Stimulated activated effector memory CD8-positive, alpha-beta T cell treated with anti-CD3 and anti-CD28 coated beads, Interleukin-12 subunit alpha, Interleukin-12 subunit beta, amount 100 ng/mL, for 72 hours (primary cell): ENCODE data around the gene ARL2BP.
"Not testable (repeated sequence)": the region's sequence is repeated elsewhere in the genome, so short reads cannot be mapped to it uniquely, and the experiment has no call there.

Experiments
- ATAC-seq: fragments of 150-1000 bp; cut with Tn5 transposase; 2 replicates; pipeline ENCODE4 v1.10.0; 2021
- DNase-seq, 2 donors: peaks; one replicate each; pipeline ENCODE4 v3.0.0; 2021 to 2022; ENCODE audit warnings: low spot score in 2 of 2
- H3K27ac Mint-ChIP-seq: one replicate; pipeline ENCODE4 v1.8.0; 2022; ENCODE audit warnings: mild to moderate bottlenecking, mixed read lengths
- H3K36me3 Mint-ChIP-seq: one replicate; pipeline ENCODE4 v1.8.0; 2022; ENCODE audit warnings: mild to moderate bottlenecking, mixed read lengths
- H3K4me1 Mint-ChIP-seq: one replicate; pipeline ENCODE4 v1.8.0; 2022; ENCODE audit warnings: mixed read lengths
- H3K4me3 Mint-ChIP-seq: one replicate; pipeline ENCODE4 v1.8.0; 2022; ENCODE audit warnings: mild to moderate bottlenecking, mixed read lengths
- H3K9me3 Mint-ChIP-seq: one replicate; pipeline ENCODE4 v1.8.0; 2022; ENCODE audit warnings: mixed read lengths

Gene ARL2BP

DNA sequence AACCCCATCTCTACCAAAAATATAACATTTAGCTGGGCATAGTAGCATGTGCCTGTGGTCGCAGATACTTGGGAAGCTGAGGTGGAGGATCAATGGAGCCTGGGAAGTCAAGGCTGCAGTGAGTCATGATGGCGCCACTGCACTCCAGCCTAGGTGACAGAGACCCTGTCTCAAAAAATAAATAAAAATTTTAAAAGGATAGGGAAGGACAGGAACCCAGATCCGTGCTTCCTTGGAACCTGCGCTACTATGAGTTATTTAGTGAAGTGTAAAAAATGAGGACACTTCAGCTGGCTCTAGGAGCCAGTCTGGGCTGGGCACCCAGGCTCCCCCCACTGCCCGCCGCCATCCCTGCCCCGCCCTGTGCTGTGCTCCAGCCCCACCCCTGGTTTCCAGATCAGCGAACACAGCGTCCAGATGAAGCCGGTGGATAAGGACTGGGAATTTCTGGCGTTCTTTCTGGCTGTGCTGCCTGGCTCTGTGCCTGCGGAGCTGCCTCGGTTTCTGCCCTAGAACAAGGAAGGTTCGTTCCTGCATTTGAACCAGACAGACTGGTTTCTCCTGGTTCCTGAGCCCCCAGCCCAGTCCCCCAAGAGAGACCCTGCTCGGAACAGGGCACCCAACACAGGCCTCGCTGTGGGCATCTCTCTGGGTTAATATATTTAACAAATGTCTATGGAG lies 20.9 kb downstream of the ARL2BP start:
- Mint-ChIP-seq H3K36me3 (no peaks in the 10 kb centered on the region), H3K27ac (peak overlapping the region; percentile 70), H3K4me1 (peaks cover 13% of the 10 kb centered on the region), H3K9me3 (no peaks in the 10 kb centered on the region), H3K4me3 (no peak overlapping the region)
- ATAC-seq (no peak), DNase-seq (no peak)

- peak overlapping the region; percentile 70 for H3K27ac Mint-ChIP-seq
- peaks cover 13% of the 10 kb centered on the region for H3K4me1 Mint-ChIP-seq
- no peaks in the 10 kb centered on the region for H3K9me3 Mint-ChIP-seq
- ATAC-seq (peak; percentile 48), DNase-seq (no peak)
- H3K36me3 Mint-ChIP-seq: no peaks in the 10 kb centered on the region
- H3K4me3 Mint-ChIP-seq: no peak overlapping the region
These were observed 21.6 kb downstream of the ARL2BP start for GRCh38 chr16:57266531-57267260.

DNA sequence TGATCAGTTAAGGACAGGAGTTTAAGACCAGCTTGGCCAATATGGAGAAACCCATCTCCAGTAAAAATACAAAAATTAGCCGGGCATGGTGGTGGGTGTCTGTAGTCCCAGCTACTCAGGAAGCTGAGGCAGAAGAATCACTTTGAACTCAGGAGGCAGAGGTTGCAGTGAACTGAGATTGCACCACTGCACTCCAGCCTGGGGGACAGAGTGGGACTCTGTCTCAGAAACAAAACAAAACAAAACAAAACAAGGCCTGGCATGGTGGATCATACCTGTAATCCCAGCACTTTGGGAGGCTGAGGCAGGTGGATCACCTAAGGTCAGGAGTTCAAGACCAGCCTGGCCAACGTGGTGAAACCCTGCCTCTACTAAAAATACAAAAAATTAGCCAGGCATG lies 22.3 kb downstream of the ARL2BP start:
- not testable (repeated sequence) for H3K36me3 Mint-ChIP-seq, H3K4me3 Mint-ChIP-seq, H3K9me3 Mint-ChIP-seq, DNase-seq, ATAC-seq
- H3K4me1 Mint-ChIP-seq: peaks cover 13% of the 10 kb centered on the region
- peak overlapping the region; percentile 70 for H3K27ac Mint-ChIP-seq

DNA sequence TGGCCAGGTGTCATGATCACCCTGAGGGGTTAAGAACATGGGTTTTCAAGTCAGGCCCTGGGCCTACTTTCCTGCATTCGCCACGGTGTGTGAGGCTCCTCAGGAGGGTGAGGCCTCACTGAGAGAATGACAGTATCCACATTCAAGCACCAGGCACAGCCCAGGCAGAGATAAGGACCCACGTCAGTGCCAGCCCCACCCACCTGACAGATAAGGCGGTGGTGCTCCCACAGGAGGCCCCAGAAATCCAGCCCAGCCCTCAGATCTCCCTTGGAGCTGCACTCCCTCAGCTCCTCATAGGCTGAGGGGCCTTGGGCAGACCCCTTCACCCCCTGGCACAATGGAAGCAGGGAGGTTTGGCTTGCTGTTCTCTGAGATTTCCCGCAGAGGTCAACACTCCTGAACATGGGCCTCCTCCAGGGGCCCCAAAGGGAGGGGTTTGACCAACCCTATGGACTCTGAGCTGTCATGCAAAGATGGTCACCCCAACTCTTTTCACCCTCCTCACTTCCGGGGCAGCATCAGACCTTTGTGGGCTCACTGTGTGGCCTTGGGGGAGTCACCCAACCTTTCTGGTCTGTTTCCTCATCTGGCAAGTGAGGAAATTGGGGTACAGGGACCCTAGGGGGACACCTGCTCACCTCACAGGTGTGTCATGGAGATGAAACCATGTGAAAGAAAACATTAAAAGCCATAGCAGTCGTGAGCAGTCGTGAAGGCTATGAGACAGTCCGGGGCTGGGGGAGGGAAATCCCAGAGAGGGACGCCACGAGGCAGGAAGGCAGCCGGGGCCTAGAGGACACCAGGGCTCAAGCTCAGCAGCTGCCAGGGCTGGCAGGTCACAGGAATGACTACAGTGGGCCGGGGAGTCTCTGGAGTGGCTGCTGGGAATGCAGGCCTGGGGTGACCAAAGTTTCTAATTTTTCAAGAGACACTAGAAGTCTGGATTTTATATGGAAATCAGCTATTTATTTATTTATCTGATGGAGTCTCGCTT lies 24.0 kb downstream of the ARL2BP start:
- H3K36me3 Mint-ChIP-seq: no peaks in the 10 kb centered on the region
- DNase-seq: no peak
- H3K27ac Mint-ChIP-seq: no peak overlapping the region
- H3K9me3 Mint-ChIP-seq: no peaks in the 10 kb centered on the region
- H3K4me3 Mint-ChIP-seq: no peak overlapping the region
- peaks cover 13% of the 10 kb centered on the region for H3K4me1 Mint-ChIP-seq
- no peak for ATAC-seq

- Mint-ChIP-seq H3K36me3 (no peaks in the 10 kb centered on the region), H3K4me3 (no peak overlapping the region), H3K9me3 (no peaks in the 10 kb centered on the region), H3K27ac (no peak overlapping the region), H3K4me1 (peaks cover 13% of the 10 kb centered on the region)
- DNase-seq: no peak
- no peak for ATAC-seq
These were observed 25.4 kb downstream of the ARL2BP start for GRCh38 chr16:57270221-57271062.

DNA sequence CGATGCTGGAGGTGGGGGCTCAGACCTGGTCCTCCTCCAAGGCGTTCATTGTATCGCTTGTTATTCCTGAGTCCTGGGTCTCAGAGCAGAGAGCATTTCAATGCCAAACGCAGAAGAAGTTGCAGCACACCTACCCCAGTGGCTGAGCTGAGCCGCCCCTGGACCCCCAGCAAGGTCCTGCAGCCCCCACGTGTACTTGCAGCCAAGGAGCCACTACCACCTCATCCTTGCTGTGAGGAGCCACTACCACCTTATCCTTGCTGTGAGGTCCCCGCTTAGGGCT lies 25.9 kb downstream of the ARL2BP start:
- no peak for ATAC-seq
- Mint-ChIP-seq H3K36me3 (no peaks in the 10 kb centered on the region), H3K4me1 (peaks cover 13% of the 10 kb centered on the region), H3K27ac (no peak overlapping the region), H3K4me3 (no peak overlapping the region), H3K9me3 (no peaks in the 10 kb centered on the region)
- DNase-seq: no peak

DNA sequence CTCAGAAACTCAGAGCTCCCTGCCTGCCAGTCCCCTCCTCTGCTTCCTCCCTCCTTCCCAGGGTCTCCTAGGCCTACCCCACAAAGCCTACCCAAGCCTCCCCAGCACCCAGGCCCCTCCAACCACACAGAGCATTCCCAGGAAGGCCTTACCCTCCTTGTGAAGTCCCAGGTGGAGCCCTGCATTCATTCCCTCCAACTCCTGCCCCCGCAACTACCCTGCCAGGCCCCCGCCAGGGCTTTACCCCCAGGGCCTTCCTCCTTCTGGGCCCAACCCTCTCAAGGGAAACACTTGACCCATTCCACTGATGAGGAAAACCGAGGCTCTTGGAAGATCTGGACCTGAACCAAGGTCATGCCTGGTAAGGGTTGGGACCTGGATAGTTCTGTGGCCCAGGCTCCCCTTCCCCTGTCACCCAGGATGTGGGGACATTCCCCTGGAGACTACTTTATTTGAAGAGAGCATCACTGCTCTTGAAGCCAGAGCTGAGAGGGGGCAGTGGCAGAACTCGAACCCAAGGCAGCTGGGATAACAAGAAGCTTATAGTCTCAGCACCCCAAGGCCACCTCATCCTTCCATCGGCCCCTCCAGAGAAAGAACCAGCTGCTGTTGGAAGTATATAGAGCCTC lies 26.9 kb downstream of the ARL2BP start:
- H3K4me3 Mint-ChIP-seq: no peak overlapping the region
- peaks cover 10% of the 10 kb centered on the region for H3K4me1 Mint-ChIP-seq
- ATAC-seq: no peak
- H3K9me3 Mint-ChIP-seq: no peaks in the 10 kb centered on the region
- H3K36me3 Mint-ChIP-seq: no peaks in the 10 kb centered on the region
- no peak for DNase-seq
- no peak overlapping the region for H3K27ac Mint-ChIP-seq

DNA sequence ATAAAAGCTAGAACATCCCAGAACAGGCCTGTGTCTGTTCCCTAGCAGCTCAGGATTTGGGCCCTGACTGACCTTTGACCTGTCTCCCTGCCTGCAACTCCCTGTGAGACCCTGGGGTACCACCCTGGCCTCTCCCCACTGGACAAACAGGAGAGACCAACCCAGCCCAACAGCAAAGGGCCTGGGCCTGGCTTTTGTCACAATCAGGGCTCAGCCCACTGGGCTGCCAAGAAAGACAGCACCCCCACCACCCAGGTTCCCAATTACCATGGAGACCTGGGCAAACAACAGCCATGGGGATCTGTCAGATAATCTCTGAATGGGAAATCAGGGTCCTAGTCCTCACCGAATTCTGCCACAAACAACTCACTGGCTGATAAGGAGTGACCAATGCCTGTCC lies 28.3 kb downstream of the ARL2BP start:
- no peak overlapping the region for H3K4me3 Mint-ChIP-seq
- DNase-seq (no peak), ATAC-seq (no peak)
- H3K27ac Mint-ChIP-seq: no peak overlapping the region
- no peaks in the 10 kb centered on the region for H3K9me3 Mint-ChIP-seq
- H3K4me1 Mint-ChIP-seq: peaks cover 17% of the 10 kb centered on the region
- no peaks in the 10 kb centered on the region for H3K36me3 Mint-ChIP-seq

DNA sequence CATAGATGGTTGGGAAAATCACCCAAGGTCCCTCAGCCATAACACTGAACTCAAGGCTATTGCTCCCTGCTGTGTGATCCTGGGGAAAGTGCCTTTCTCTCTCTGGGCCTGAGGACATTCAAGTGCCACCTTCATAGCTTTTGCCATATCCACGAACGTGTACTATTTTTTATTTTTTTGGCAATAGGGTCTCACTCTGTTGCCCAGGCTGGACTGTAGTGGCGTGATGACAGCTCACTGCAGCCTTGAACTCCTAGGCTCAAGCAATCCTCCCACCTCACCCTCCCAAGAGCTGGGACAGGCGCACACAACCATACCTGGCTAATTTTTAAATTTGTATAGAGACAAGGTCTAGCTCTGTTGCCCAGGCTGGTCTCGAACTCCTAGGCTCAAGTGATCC lies 28.8 kb downstream of the ARL2BP start:
- Mint-ChIP-seq H3K4me1 (peaks cover 17% of the 10 kb centered on the region), H3K4me3 (no peak overlapping the region), H3K9me3 (no peaks in the 10 kb centered on the region), H3K36me3 (no peaks in the 10 kb centered on the region), H3K27ac (no peak overlapping the region)
- ATAC-seq (no peak), DNase-seq (no peak)

DNA sequence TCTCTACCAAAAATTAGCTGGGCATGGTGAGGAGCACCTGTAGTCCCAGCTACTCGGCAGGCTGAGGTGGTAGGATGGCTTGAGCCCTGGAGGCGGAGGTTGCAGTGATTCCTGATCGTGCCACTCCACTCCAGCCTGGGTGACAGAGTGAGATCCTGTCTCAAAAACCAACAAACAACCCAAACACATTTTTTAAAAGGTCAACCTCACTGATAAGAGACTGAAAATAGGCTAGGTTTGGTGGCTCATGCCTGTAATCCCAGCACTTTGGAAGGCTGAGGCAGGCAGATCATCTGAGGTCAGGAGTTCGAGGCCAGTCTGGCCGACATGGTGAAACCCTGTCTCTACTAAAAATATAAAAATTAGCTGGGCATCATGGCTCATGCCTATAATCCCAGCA lies 30.9 kb downstream of the ARL2BP start:
- not testable (repeated sequence) for H3K27ac Mint-ChIP-seq, H3K9me3 Mint-ChIP-seq, ATAC-seq, H3K4me3 Mint-ChIP-seq, H3K36me3 Mint-ChIP-seq, DNase-seq
- peaks cover 17% of the 10 kb centered on the region for H3K4me1 Mint-ChIP-seq

DNA sequence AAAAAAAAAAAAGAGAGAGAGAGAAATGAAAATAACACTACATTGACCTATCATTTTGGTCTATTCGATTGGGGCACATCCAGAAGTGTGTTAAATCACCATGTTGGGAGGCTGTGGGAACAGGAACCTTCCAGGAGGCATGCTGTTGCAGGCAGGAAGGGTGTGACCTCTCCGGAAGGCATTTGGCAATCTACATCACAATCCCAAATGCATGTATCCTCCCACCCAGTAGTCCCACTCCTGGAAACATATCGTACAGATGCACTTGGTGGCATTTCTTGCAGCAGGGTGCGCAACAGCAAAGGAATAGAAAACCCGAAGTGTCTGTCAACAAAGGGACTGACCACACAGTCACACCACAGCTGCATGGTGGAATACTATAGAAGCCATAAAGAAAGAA lies 31.5 kb downstream of the ARL2BP start:
- Mint-ChIP-seq H3K36me3 (no peaks in the 10 kb centered on the region), H3K4me1 (peaks cover 17% of the 10 kb centered on the region), H3K27ac (no peak overlapping the region), H3K9me3 (no peaks in the 10 kb centered on the region), H3K4me3 (no peak overlapping the region)
- DNase-seq (no peak), ATAC-seq (no peak)

GRCh38 chr16:57277586-57277985 lies 32.5 kb downstream of the ARL2BP start:
- H3K36me3 Mint-ChIP-seq: no peaks in the 10 kb centered on the region
- H3K4me3 Mint-ChIP-seq: peak overlapping the region; percentile 28
- peak; percentile 98 for ATAC-seq
- peaks cover 17% of the 10 kb centered on the region for H3K4me1 Mint-ChIP-seq
- no peaks in the 10 kb centered on the region for H3K9me3 Mint-ChIP-seq
- H3K27ac Mint-ChIP-seq: peak overlapping the region; percentile 36
- no peak for DNase-seq

DNA sequence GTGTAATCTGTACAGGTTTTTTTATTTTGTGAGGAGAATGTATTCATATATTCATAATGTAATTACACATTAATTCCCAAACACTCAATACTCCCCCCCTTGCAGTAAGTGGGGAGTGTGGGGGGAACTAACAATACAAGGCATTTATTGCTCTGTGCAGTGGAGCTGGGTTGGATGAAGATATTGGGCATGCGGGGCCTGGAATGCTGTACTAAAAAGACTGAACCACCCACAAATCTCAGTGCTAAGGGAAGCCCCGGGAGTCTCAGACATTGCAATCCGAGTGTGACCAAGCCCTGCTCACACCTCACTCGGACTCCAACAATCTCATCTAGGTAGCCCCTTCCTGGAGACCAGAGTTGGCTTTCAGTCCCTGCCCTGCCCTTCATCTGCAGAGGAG lies 33.4 kb downstream of the ARL2BP start:
- no peaks in the 10 kb centered on the region for H3K9me3 Mint-ChIP-seq
- H3K27ac Mint-ChIP-seq: no peak overlapping the region
- H3K36me3 Mint-ChIP-seq: no peaks in the 10 kb centered on the region
- DNase-seq (no peak), ATAC-seq (no peak)
- no peak overlapping the region for H3K4me3 Mint-ChIP-seq
- peaks cover 17% of the 10 kb centered on the region for H3K4me1 Mint-ChIP-seq

DNA sequence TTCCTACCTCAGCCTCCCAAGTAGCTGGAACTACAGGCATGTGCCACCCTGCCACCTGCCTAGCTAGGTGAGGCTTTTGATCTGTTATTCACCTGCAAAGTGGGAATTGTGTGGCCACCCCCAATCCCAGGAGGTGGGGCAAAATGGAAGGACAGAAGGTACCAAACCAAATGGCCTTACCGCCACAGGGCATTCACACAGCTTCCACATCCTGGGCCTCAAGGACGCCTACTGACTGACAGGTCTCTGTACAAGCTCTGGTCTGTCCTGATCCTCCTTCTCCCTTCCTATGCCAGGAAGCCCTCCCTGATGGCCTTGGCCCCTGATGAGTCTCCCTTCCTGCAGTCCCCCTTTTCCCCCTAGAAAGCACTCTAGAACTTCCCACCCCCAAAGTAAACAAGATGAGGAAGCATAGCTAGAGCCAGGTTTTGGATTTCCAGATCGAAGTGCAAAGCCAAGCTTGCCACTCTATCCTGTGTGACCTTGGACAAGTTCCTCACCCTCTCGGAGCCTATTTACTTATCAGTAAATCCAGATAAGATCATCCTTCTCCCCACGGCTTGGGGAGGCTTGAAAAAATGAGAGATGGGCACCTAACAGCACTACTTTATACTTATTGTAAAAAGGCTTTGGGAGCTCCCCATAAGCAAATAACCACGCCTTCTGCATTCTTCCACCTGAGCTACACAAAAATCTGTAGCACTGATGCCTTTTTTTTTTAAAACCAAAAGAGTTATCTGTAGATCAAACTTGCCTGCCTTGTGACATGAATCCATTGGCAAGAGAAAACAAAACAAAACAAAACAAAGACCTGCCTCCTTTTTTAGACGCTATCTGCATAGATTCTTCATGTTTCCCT lies 35.0 kb downstream of the ARL2BP start:
- ATAC-seq (no peak), DNase-seq (no peak)
- H3K9me3 Mint-ChIP-seq: no peaks in the 10 kb centered on the region
- no peaks in the 10 kb centered on the region for H3K36me3 Mint-ChIP-seq
- H3K4me1 Mint-ChIP-seq: peaks cover 23% of the 10 kb centered on the region
- H3K4me3 Mint-ChIP-seq: no peak overlapping the region
- H3K27ac Mint-ChIP-seq: no peak overlapping the region
